Ovary (tissue), 3 donors: Measurements from ENCODE around the gene LTC4S.

Experiments
- CTCF ChIP-seq, 3 donors: fragments of 450-650 bp in 2 of 3; fragments of 200-600 bp in 1 of 3; IDR thresholded peaks; one replicate each; pipeline versions ENCODE4 v1.5.1 to v1.8.0; 2016 to 2022; ENCODE audit warnings: antibody characterized with exemption in 3 of 3, mild to moderate bottlenecking in 1 of 3
- EP300 ChIP-seq: sonication (generic); formaldehyde crosslinking; IDR thresholded peaks from one replicate; pipeline ENCODE4 v1.6.1; 2017; ENCODE audit warnings: antibody characterized with exemption
- POLR2A ChIP-seq: fragments of 450-650 bp; IDR thresholded peaks from one replicate; pipeline ENCODE4 v1.6.1; 2017; ENCODE audit warnings: antibody characterized with exemption, mild to moderate bottlenecking, moderate library complexity
- donor health status: DM: no; HTN: no; CAD: no.

GRCh38 chr5:179794171-179794570, 385 bp downstream of the LTC4S start:
- TF ChIP-seq CTCF (IDR thresholded peaks at IDR 0.05) (no peak), POLR2A (no peak), EP300 (no peak)
